ENCODE data around the gene ARMH1.
"Not testable (repeated sequence)": the region's sequence is repeated elsewhere in the genome, so short reads cannot be mapped to it uniquely, and the experiment has no call there.

The ARMH1 gene

GRCh38 chr1:44689447-44689765 lies 14.9 kb downstream of the ARMH1 start:
- no peaks in the 10 kb centered on the region for H3K27me3 Mint-ChIP-seq
- no peaks in the 10 kb centered on the region for H3K9me3 Mint-ChIP-seq
- peaks cover 18% of the 10 kb centered on the region for H3K4me1 Mint-ChIP-seq
- H3K27ac Mint-ChIP-seq = no peak overlapping the region
- H3K4me3 Mint-ChIP-seq = no peak overlapping the region
- ATAC-seq (no peak), DNase-seq (no peak)
- H3K36me3 Mint-ChIP-seq (ENCODE audit: low read depth) = no peaks in the 10 kb centered on the region

GRCh38 chr1:44693159-44693558 lies 18.6 kb downstream of the ARMH1 start:
- Mint-ChIP-seq H3K27me3 (no peaks in the 10 kb centered on the region), H3K4me1 (peaks cover 43% of the 10 kb centered on the region), H3K27ac (peak overlapping the region; percentile 5), H3K4me3 (no peak overlapping the region), H3K36me3 (ENCODE audit: low read depth) (no peaks in the 10 kb centered on the region), H3K9me3 (no peaks in the 10 kb centered on the region)
- DNase-seq = no peak
- peak; percentile 84 for ATAC-seq

- no peak overlapping the region for H3K27ac Mint-ChIP-seq
- peaks cover 45% of the 10 kb centered on the region for H3K4me1 Mint-ChIP-seq
- no peak overlapping the region for H3K4me3 Mint-ChIP-seq
- DNase-seq = no peak
- no peak for ATAC-seq
- no peaks in the 10 kb centered on the region for H3K36me3 Mint-ChIP-seq (ENCODE audit: low read depth)
- H3K9me3 Mint-ChIP-seq = no peaks in the 10 kb centered on the region
- no peaks in the 10 kb centered on the region for H3K27me3 Mint-ChIP-seq
Measured at GRCh38 chr1:44693900-44694299, 19.4 kb downstream of the ARMH1 start.

GRCh38 chr1:44694863-44695478 lies 20.5 kb downstream of the ARMH1 start:
- ATAC-seq (no peak), DNase-seq (no peak)
- Mint-ChIP-seq H3K27ac (no peak overlapping the region), H3K9me3 (no peaks in the 10 kb centered on the region), H3K36me3 (ENCODE audit: low read depth) (no peaks in the 10 kb centered on the region), H3K4me1 (peaks cover 45% of the 10 kb centered on the region), H3K4me3 (no peak overlapping the region), H3K27me3 (no peaks in the 10 kb centered on the region)

GRCh38 chr1:44695671-44696070 lies 21.2 kb downstream of the ARMH1 start:
- H3K9me3 Mint-ChIP-seq = no peaks in the 10 kb centered on the region
- H3K27ac Mint-ChIP-seq = no peak overlapping the region
- no peaks in the 10 kb centered on the region for H3K27me3 Mint-ChIP-seq
- DNase-seq = no peak
- H3K4me3 Mint-ChIP-seq = no peak overlapping the region
- no peaks in the 10 kb centered on the region for H3K36me3 Mint-ChIP-seq (ENCODE audit: low read depth)
- peaks cover 45% of the 10 kb centered on the region for H3K4me1 Mint-ChIP-seq
- no peak for ATAC-seq

- peak overlapping the region; percentile 79 for H3K27ac Mint-ChIP-seq
- H3K4me1 Mint-ChIP-seq = peaks cover 45% of the 10 kb centered on the region
- H3K9me3 Mint-ChIP-seq = no peaks in the 10 kb centered on the region
Measured at GRCh38 chr1:44696101-44696500, 21.6 kb downstream of the ARMH1 start.

GRCh38 chr1:44696789-44697345 lies 22.4 kb downstream of the ARMH1 start:
- Mint-ChIP-seq H3K27ac (peak overlapping the region; percentile 79), H3K4me3 (no peak overlapping the region), H3K36me3 (ENCODE audit: low read depth) (no peaks in the 10 kb centered on the region), H3K27me3 (no peaks in the 10 kb centered on the region), H3K9me3 (no peaks in the 10 kb centered on the region), H3K4me1 (peaks cover 41% of the 10 kb centered on the region)
- ATAC-seq (peak; percentile 74), DNase-seq (peak; percentile 42)

More at GRCh38 chr1:44696101-44696500, 21.6 kb downstream of the ARMH1 start:
- Mint-ChIP-seq H3K36me3 (ENCODE audit: low read depth) (no peaks in the 10 kb centered on the region), H3K4me3 (no peak overlapping the region), H3K27me3 (no peaks in the 10 kb centered on the region)
- ATAC-seq (no peak), DNase-seq (no peak)

- H3K27me3 Mint-ChIP-seq = no peaks in the 10 kb centered on the region
- ATAC-seq = no peak
- no peak for DNase-seq
Measured at GRCh38 chr1:44698138-44698537, 23.6 kb downstream of the ARMH1 start.

GRCh38 chr1:44699375-44699774 lies 24.9 kb downstream of the ARMH1 start:
- not testable (repeated sequence) for ATAC-seq; DNase-seq; H3K4me3 Mint-ChIP-seq; H3K36me3 Mint-ChIP-seq (ENCODE audit: low read depth); H3K27me3 Mint-ChIP-seq; H3K27ac Mint-ChIP-seq; H3K9me3 Mint-ChIP-seq
- peaks cover 27% of the 10 kb centered on the region for H3K4me1 Mint-ChIP-seq

More at GRCh38 chr1:44698138-44698537, 23.6 kb downstream of the ARMH1 start:
- peaks cover 35% of the 10 kb centered on the region for H3K4me1 Mint-ChIP-seq
- no peak overlapping the region for H3K27ac Mint-ChIP-seq
- no peaks in the 10 kb centered on the region for H3K36me3 Mint-ChIP-seq (ENCODE audit: low read depth)
- no peak overlapping the region for H3K4me3 Mint-ChIP-seq
- no peaks in the 10 kb centered on the region for H3K9me3 Mint-ChIP-seq

- no peaks in the 10 kb centered on the region for H3K36me3 Mint-ChIP-seq (ENCODE audit: low read depth)
- H3K27ac Mint-ChIP-seq = no peak overlapping the region
- ATAC-seq (no peak), DNase-seq (no peak)
- no peak overlapping the region for H3K4me3 Mint-ChIP-seq
- H3K27me3 Mint-ChIP-seq = no peaks in the 10 kb centered on the region
- peaks cover 27% of the 10 kb centered on the region for H3K4me1 Mint-ChIP-seq
- H3K9me3 Mint-ChIP-seq = no peaks in the 10 kb centered on the region
Measured at GRCh38 chr1:44700573-44700972, 26.1 kb downstream of the ARMH1 start.

- H3K27me3 Mint-ChIP-seq = no peaks in the 10 kb centered on the region
- DNase-seq (no peak), ATAC-seq (no peak)
- H3K27ac Mint-ChIP-seq = no peak overlapping the region
- H3K4me1 Mint-ChIP-seq = peaks cover 22% of the 10 kb centered on the region
- H3K9me3 Mint-ChIP-seq = no peaks in the 10 kb centered on the region
- no peak overlapping the region for H3K4me3 Mint-ChIP-seq
- H3K36me3 Mint-ChIP-seq (ENCODE audit: low read depth) = no peaks in the 10 kb centered on the region
Measured at GRCh38 chr1:44701141-44701573, 26.6 kb downstream of the ARMH1 start.

- no peaks in the 10 kb centered on the region for H3K27me3 Mint-ChIP-seq
- no peak for DNase-seq
- H3K4me1 Mint-ChIP-seq = peaks cover 18% of the 10 kb centered on the region
- H3K36me3 Mint-ChIP-seq (ENCODE audit: low read depth) = no peaks in the 10 kb centered on the region
- no peak overlapping the region for H3K27ac Mint-ChIP-seq
- no peak for ATAC-seq
- H3K9me3 Mint-ChIP-seq = no peaks in the 10 kb centered on the region
- H3K4me3 Mint-ChIP-seq = no peak overlapping the region
Measured at GRCh38 chr1:44705470-44705869, 31.0 kb downstream of the ARMH1 start.

- DNase-seq (no peak), ATAC-seq (no peak)
- H3K4me3 Mint-ChIP-seq = no peak overlapping the region
- no peaks in the 10 kb centered on the region for H3K36me3 Mint-ChIP-seq (ENCODE audit: low read depth)
- peaks cover 18% of the 10 kb centered on the region for H3K4me1 Mint-ChIP-seq
- no peaks in the 10 kb centered on the region for H3K27me3 Mint-ChIP-seq
- H3K27ac Mint-ChIP-seq = no peak overlapping the region
- H3K9me3 Mint-ChIP-seq = no peaks in the 10 kb centered on the region
Measured at GRCh38 chr1:44705938-44706337, 31.4 kb downstream of the ARMH1 start.

GRCh38 chr1:44707112-44707881 lies 32.8 kb downstream of the ARMH1 start:
- no peak for DNase-seq
- peaks cover 18% of the 10 kb centered on the region for H3K4me1 Mint-ChIP-seq
- H3K27me3 Mint-ChIP-seq = no peaks in the 10 kb centered on the region
- ATAC-seq = peak; percentile 60
- no peaks in the 10 kb centered on the region for H3K9me3 Mint-ChIP-seq
- H3K36me3 Mint-ChIP-seq (ENCODE audit: low read depth) = no peaks in the 10 kb centered on the region
- H3K27ac Mint-ChIP-seq = no peak overlapping the region
- no peak overlapping the region for H3K4me3 Mint-ChIP-seq
